22Rv1 (cell line): Measurements from ENCODE around the gene ARAP1.

Source experiments
- H3K27ac ChIP-seq: fragments of 450-650 bp; 2 replicates; pipeline ENCODE4 v1.5.1; 2017
- CTCF ChIP-seq: fragments of 450-650 bp; IDR thresholded peaks from 2 replicates; pipeline ENCODE4 v1.5.1; 2017; ENCODE audit warnings: mild to moderate bottlenecking
- ZFX ChIP-seq: fragments of 450-650 bp; IDR thresholded peaks from 2 replicates; pipeline ENCODE4 v1.6.1; 2017; ENCODE audit warnings: antibody characterized with exemption, borderline replicate concordance

The ARAP1 gene

DNA sequence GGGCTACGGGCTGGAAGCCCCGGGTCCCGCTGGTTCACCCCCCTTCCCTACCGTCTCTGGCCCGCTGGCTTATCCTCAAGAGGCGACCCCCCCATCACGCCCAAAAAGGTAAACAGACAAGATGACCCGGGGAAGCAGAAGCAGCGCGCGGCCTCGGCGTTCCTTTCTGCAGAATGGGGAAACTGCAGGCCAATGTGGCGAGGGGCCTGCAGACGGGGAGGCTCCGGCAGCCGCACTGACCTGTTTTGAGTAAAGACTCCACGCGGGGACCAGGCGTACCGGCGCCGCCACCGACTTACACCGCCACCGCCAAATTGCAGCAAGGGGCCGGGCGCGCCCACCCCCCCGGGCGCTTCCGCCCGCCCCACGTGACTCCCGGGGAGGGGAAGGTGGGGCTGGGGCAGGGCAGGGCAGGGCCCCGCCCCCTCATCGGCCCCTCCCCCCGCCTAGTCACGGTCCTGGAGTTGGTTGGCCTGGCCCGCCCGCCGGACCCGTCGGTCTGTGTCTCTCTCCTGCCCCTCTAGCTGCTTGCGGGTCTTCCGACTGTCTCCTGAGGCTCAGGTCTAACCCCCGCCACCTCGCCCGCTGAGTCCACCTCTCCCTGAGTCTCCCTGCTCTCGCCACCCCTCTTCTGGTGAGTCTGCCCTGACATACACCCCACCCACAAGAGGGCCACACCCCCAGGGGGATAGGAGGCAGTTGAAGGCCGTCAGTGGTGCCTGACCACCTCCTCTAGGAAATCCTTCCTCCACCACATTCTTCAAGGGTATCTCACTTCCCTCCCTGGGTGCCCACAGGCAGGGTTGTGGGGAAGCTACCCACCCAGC lies at the start of gene ARAP1:
Gene ARAP1, minus strand, starts transcription at position 321 of the 827 bp plus-strand sequence. CDS start 25,280 bp downstream, outside the sequence.
- TF ChIP-seq ZFX, result no peak
- no peak for TF ChIP-seq CTCF
- peak within 1 kb of the TSS; percentile 68 for H3K27ac ChIP-seq

GRCh38 chr11:72799441-72799840 lies 47.2 kb upstream of the ARAP1 start:
- TF ChIP-seq ZFX, result no peak
- no peak for TF ChIP-seq CTCF
- no peak overlapping the region for H3K27ac ChIP-seq

GRCh38 chr11:72798361-72798760 lies 46.2 kb upstream of the ARAP1 start:
- no peak overlapping the region for H3K27ac ChIP-seq
- TF ChIP-seq CTCF, result no peak
- TF ChIP-seq ZFX, result no peak

DNA sequence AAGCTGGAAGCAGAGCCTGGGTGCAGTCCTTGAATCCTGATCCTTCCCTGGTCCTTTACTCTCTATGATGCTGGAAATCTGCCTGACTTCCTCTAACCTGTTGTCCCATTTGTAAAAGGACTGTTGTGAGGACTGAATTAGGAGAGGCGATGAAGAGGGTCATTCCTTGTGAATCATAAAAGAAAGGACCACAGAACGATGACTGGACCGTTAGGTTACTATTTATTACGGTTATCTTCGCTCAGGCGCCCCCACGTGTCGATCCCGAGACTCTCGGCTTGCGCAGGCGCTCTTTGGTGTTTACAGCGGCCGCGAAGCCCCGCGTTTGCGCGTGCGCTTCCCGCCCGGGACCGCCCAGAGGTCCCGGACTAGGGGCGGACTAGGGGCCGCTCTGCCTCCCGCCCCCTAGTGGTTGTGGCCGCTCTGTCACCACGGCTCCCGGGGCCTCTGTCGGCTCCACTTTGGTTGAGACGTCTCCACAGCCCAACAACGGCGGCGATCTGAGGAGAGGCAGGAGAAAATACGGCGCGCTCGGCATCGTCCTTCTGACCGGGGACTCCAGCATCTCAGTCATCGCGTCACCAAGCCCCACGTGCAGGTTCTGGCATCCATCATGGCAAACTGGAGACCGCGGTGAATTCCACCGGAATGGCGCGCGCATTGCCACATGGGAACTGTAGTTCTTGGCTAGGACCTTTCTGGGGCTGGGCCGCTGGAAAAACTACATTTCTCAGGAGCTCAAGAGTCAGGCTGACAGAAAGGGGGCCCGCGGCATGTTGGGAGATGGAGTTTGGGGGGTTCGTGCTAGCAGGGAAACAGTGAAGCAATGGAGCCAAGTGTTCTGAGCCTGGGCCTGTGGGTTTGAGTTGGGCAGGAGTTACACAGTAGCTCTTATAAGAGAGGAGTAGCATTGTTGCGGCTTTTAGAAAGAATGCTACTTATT lies 41.5 kb upstream of the ARAP1 start, which contains the start of gene STARD10:
Gene STARD10, minus strand, starts transcription at position 623 of the 943 bp plus-strand sequence. CDS start 12,866 bp downstream, outside the sequence.
- TF ChIP-seq CTCF, result peak; percentile 98
- no peak for TF ChIP-seq ZFX
- H3K27ac ChIP-seq, result peak within 1 kb of the TSS; percentile 76

GRCh38 chr11:72793076-72793424 lies 40.8 kb upstream of the ARAP1 start:
- H3K27ac ChIP-seq, result peak overlapping the region; percentile 76
- no peak for TF ChIP-seq CTCF
- TF ChIP-seq ZFX, result no peak

DNA sequence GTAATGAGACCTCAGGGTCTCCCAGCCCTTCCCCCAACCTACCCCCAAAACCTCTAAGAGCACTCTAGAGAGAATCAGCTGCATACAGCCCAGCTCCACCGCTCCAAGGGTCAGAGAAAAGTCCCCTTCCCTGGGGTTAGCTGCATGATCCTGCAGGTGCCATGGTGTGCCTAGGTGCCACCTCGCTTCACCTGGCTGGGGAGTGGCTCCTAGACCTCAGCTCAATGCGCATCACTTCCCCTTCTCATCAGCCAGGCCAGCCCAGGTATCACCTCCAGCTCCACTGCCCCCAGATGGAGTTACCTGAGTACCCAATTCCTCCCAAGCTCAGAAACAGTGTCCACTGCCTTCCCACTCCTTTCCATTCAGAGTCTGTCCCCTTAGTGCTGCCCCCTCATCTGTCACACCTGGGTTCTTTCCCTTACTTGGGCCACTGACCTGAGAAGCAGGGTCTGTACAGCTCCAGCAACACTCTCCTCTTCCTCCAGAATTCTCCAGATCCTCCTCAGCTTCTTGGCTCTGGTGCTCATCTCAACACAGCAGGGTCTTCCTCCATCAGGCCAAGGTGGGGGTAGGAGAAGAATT lies 40.3 kb upstream of the ARAP1 start:
- no peak for TF ChIP-seq CTCF
- H3K27ac ChIP-seq, result peak overlapping the region; percentile 76

- H3K27ac ChIP-seq, result peak overlapping the region; percentile 33; the same call in 1 of the 2 replicates
Observed at GRCh38 chr11:72791228-72791627, 39.0 kb upstream of the ARAP1 start.
